ENCODE data around the gene UBIAD1. TPM values are rescaled to one million over a fixed set of nuclear protein-coding genes. Genes with fewer than 3 reads are reported as not detected.

Gene UBIAD1
- total and polyA plus RNA-seq, 4 donors = 7.5 to 17.9 (median 9.5) TPM

DNA sequence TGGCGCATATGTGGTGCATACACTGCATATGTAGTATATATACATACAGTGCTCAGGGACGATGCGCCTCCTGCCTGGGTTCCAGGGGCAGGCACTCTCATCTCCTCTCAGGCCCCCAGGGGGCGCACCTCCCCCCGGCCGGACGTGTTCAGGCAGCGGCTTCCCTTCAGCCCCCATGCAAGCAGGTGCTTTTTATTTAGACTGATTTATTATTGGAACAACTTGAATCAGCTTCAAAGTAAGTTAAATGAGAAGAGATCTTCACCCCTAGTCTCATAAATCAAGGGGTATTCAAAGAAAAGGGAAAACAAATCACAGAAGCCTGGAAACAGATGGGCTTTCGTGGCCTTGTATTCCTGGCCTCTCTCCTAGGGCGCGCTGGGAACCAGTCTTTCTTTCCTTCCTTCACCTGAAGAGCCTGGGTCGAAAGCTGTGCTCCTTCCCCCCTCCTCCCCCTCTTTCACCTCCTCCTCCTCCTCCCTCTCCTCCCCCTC, 64.6 kb downstream of the UBIAD1 start:
- no peak overlapping the region for H3K27ac ChIP-seq (ENCODE audit: low read depth in 1 of 2, low read length in 1 of 2)
- H3K27me3 ChIP-seq (ENCODE audit: control insufficient read depth in 3 of 3, insufficient read depth in 3 of 3, low read length in 2 of 3) = peaks cover 0 to 15% (median 8%) of the 10 kb centered on the region in 3 donors
- 18 to 21% methylated on average over 12 of the region's 12 CpGs for WGBS, 2 donors
- ATAC-seq (ENCODE audit: insufficient read depth, low FRiP score) = no peak
- no peaks in the 10 kb centered on the region for H3K9me3 ChIP-seq (ENCODE audit: control insufficient read depth in 4 of 4, insufficient read depth in 3 of 4, low read length in 3 of 4)
- H3K4me1 ChIP-seq (ENCODE audit: control insufficient read depth in 5 of 5, insufficient read depth in 5 of 5, low read length in 5 of 5) = peaks cover 0 to under 1% (median 0%) of the 10 kb centered on the region in 5 donors
- H3K9ac ChIP-seq (ENCODE audit: insufficient read depth in 1 of 2, low read length in 2 of 2) = no peak overlapping the region
- DNase-seq = peak in 2 of 3 donors; percentile 13 to 18
- TF ChIP-seq, protein P1, sequence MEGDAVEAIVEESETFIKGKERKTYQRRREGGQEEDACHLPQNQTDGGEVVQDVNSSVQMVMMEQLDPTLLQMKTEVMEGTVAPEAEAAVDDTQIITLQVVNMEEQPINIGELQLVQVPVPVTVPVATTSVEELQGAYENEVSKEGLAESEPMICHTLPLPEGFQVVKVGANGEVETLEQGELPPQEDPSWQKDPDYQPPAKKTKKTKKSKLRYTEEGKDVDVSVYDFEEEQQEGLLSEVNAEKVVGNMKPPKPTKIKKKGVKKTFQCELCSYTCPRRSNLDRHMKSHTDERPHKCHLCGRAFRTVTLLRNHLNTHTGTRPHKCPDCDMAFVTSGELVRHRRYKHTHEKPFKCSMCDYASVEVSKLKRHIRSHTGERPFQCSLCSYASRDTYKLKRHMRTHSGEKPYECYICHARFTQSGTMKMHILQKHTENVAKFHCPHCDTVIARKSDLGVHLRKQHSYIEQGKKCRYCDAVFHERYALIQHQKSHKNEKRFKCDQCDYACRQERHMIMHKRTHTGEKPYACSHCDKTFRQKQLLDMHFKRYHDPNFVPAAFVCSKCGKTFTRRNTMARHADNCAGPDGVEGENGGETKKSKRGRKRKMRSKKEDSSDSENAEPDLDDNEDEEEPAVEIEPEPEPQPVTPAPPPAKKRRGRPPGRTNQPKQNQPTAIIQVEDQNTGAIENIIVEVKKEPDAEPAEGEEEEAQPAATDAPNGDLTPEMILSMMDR (IDR thresholded peaks at IDR 0.05; ENCODE audit: control extremely low read depth, extremely low read depth) = peak; percentile 23
- H3K4me3 ChIP-seq = no peak overlapping the region
- no peaks in the 10 kb centered on the region for H3K36me3 ChIP-seq (ENCODE audit: control insufficient read depth in 4 of 4, insufficient read depth in 4 of 4, low read length in 4 of 4)

Small RNAs within 50 kb of the gene (small RNA-seq; reads per million reads assigned to genes)
- gene RNU6-291P (ENCODE audit: low replicate concordance) (not detected), gene RPL39P6 (ENCODE audit: low replicate concordance) (not detected)

Other genes with a start within 250 kb of the UBIAD1 start
- not detected for gene MASP2, start 226.0 kb upstream of the UBIAD1 start, total RNA-seq
- under 1 TPM; 0.01 to 0.04 TPM for gene MASP2, start 226.0 kb upstream of the UBIAD1 start, polyA plus RNA-seq
- gene SRM, start 213.2 kb upstream of the UBIAD1 start, total RNA-seq = 100 to 1,000 TPM in 1 of 2 donors, 10 to 100 TPM in 1; 12.3 to 112 TPM
- gene SRM, start 213.2 kb upstream of the UBIAD1 start, polyA plus RNA-seq = 100 to 1,000 TPM; 119 to 132 TPM
- gene EXOSC10, start 173.3 kb upstream of the UBIAD1 start, total RNA-seq = 10 to 100 TPM; 47.5 to 75.1 TPM
- 10 to 100 TPM; 29.0 to 37.1 TPM for gene EXOSC10, start 173.3 kb upstream of the UBIAD1 start, polyA plus RNA-seq
- under 1 TPM; 0.21 to 0.48 TPM for gene ANGPTL7, start 83.8 kb upstream of the UBIAD1 start, total RNA-seq
- gene ANGPTL7, start 83.8 kb upstream of the UBIAD1 start, polyA plus RNA-seq = under 1 TPM; 0.26 to 0.73 TPM
- gene MTOR, start 10.6 kb upstream of the UBIAD1 start, total RNA-seq = 10 to 100 TPM; 35.9 to 36.6 TPM
- gene MTOR, start 10.6 kb upstream of the UBIAD1 start, polyA plus RNA-seq = 10 to 100 TPM; 15.1 to 17.9 TPM
- under 1 TPM in 1 of 2 donors, not detected in 1; 0.18 TPM for gene DISP3, start 206.0 kb downstream of the UBIAD1 start, total RNA-seq
- gene DISP3, start 206.0 kb downstream of the UBIAD1 start, polyA plus RNA-seq = under 1 TPM; 0.04 to 0.07 TPM

All from lung (tissue), 13 donors.